ENCODE measurements around the gene FBXW12. TPM values are rescaled to one million over a fixed set of nuclear protein-coding genes. Genes with fewer than 3 reads are reported as not detected.

The FBXW12 gene
- total and polyA plus RNA-seq, 2 donors (not counting 1 experiment from before 2014, with no cell fraction given), result not detected

DNA sequence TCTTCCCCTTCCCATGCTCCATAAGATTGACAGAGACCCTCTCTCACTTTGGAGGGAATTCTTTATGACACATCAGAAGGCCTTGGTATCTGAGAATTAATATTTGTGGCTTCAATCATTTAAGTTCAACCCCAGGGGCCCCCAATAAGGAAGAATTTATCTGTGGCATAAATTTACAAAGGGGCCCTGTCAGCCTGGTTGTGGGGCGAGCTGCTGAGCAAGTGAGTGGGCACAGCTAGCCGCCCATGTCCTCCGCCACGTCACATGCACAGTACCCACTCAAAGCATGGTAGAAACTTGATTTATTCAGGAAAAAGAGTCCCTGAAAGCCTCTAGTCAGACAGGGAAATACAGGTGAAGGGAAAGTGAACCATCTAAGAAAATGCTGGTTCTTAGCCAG lies 44.5 kb downstream of the FBXW12 start:
- no peaks in the 10 kb centered on the region for H3K4me1 ChIP-seq (ENCODE audit: control insufficient read depth in 2 of 2, insufficient read depth in 2 of 2, low read length in 2 of 2)
- H2AFZ ChIP-seq (ENCODE audit: insufficient read depth, low read depth, low read length, poor library complexity, severe bottlenecking), result no peak overlapping the region
- H3K4me3 ChIP-seq (ENCODE audit: control extremely low read depth in 1 of 5, extremely low read depth in 1 of 5, insufficient read depth in 1 of 5, low read depth in 2 of 5, low read length in 4 of 5), result no peak overlapping the region
- no peaks in the 10 kb centered on the region for H3K79me2 ChIP-seq (ENCODE audit: control insufficient read depth, insufficient read depth, low read length)
- no peak overlapping the region for H3K4me2 ChIP-seq (replicated peaks; ENCODE audit: low read depth, low read length, poor library complexity, severe bottlenecking)
- no peak overlapping the region for H3K27ac ChIP-seq (ENCODE audit: low read length in 2 of 2)
- Mint-ChIP-seq H3K9me3 (ENCODE audit: insufficient read depth) (no peaks in the 10 kb centered on the region), H3K27me3 (no peaks in the 10 kb centered on the region), H3K4me1 (no peaks in the 10 kb centered on the region), H3K27ac (no peak overlapping the region), H3K4me3 (no peak overlapping the region)
- ChIA-PET POLR2A (no interaction called here), CTCF (interaction anchor here (1.2 kb wide), 1 partner anchor 16 kb away, joined by 3 read pairs; no protein-coding TSS in a partner anchor)
- no peak for ATAC-seq (ENCODE audit: low read depth)
- H3K9ac ChIP-seq (ENCODE audit: low read length), result no peak overlapping the region
- no peak for DNase-seq
- TF ChIP-seq, protein P1, sequence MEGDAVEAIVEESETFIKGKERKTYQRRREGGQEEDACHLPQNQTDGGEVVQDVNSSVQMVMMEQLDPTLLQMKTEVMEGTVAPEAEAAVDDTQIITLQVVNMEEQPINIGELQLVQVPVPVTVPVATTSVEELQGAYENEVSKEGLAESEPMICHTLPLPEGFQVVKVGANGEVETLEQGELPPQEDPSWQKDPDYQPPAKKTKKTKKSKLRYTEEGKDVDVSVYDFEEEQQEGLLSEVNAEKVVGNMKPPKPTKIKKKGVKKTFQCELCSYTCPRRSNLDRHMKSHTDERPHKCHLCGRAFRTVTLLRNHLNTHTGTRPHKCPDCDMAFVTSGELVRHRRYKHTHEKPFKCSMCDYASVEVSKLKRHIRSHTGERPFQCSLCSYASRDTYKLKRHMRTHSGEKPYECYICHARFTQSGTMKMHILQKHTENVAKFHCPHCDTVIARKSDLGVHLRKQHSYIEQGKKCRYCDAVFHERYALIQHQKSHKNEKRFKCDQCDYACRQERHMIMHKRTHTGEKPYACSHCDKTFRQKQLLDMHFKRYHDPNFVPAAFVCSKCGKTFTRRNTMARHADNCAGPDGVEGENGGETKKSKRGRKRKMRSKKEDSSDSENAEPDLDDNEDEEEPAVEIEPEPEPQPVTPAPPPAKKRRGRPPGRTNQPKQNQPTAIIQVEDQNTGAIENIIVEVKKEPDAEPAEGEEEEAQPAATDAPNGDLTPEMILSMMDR (IDR thresholded peaks at IDR 0.05), result no peak
- no peak for TF ChIP-seq EZH2 (IDR thresholded peaks at IDR 0.05; ENCODE audit: borderline replicate concordance, insufficient read depth, low read depth, low read length, poor library complexity, severe bottlenecking)
- intact Hi-C loops (cut with micrococcal nuclease), result no loop called here
- H3K9me3 ChIP-seq (ENCODE audit: control extremely low read depth in 1 of 3, control insufficient read depth in 2 of 3, insufficient read depth in 1 of 3, low read length in 2 of 3), result no peaks in the 10 kb centered on the region
- H3K27me3 ChIP-seq (replicated peaks in 1 of 4; ENCODE audit: control extremely low read depth in 1 of 4, control insufficient read depth in 3 of 4, insufficient read depth in 4 of 4, low read length in 3 of 4), result no peaks in the 10 kb centered on the region
- no peaks in the 10 kb centered on the region for H4K20me1 ChIP-seq (ENCODE audit: control insufficient read depth, insufficient read depth, low read length, poor library complexity, severe bottlenecking)
- WGBS (ENCODE audit: insufficient coverage), result 93% methylated on average over 4 of the region's 4 CpGs
- no peaks in the 10 kb centered on the region for H3K36me3 ChIP-seq (replicated peaks in 1 of 2; ENCODE audit: control extremely low read depth in 1 of 2, control insufficient read depth in 1 of 2, extremely low read depth in 1 of 2, insufficient read depth in 2 of 2, low read length in 1 of 2)

GRCh38 chr3:48417529-48418108 lies 45.6 kb downstream of the FBXW12 start:
- 95% methylated on average over 14 of the region's 14 CpGs for WGBS (ENCODE audit: insufficient coverage)
- POLR2A ChIA-PET, result no interaction called here
- no peaks in the 10 kb centered on the region for H3K9me3 Mint-ChIP-seq (ENCODE audit: insufficient read depth)

More at GRCh38 chr3:48417529-48418108, 45.6 kb downstream of the FBXW12 start:
- Histone ChIP-seq H3K4me2 (replicated peaks; ENCODE audit: low read depth, low read length, poor library complexity, severe bottlenecking) (no peak overlapping the region), H3K4me3 (ENCODE audit: control extremely low read depth in 1 of 5, extremely low read depth in 1 of 5, insufficient read depth in 1 of 5, low read depth in 2 of 5, low read length in 4 of 5) (no peak overlapping the region), H3K27me3 (replicated peaks in 1 of 4; ENCODE audit: control extremely low read depth in 1 of 4, control insufficient read depth in 3 of 4, insufficient read depth in 4 of 4, low read length in 3 of 4) (no peaks in the 10 kb centered on the region), H3K36me3 (replicated peaks in 1 of 2; ENCODE audit: control extremely low read depth in 1 of 2, control insufficient read depth in 1 of 2, extremely low read depth in 1 of 2, insufficient read depth in 2 of 2, low read length in 1 of 2) (no peaks in the 10 kb centered on the region), H4K20me1 (ENCODE audit: control insufficient read depth, insufficient read depth, low read length, poor library complexity, severe bottlenecking) (no peaks in the 10 kb centered on the region), H3K4me1 (ENCODE audit: control insufficient read depth in 2 of 2, insufficient read depth in 2 of 2, low read length in 2 of 2) (no peaks in the 10 kb centered on the region), H3K9ac (ENCODE audit: low read length) (no peak overlapping the region), H3K9me3 (ENCODE audit: control extremely low read depth in 1 of 3, control insufficient read depth in 2 of 3, insufficient read depth in 1 of 3, low read length in 2 of 3) (no peaks in the 10 kb centered on the region), H3K27ac (ENCODE audit: low read length in 2 of 2) (no peak overlapping the region), H2AFZ (ENCODE audit: insufficient read depth, low read depth, low read length, poor library complexity, severe bottlenecking) (no peak overlapping the region), H3K79me2 (ENCODE audit: control insufficient read depth, insufficient read depth, low read length) (no peaks in the 10 kb centered on the region)
- DNase-seq, result no peak
- TF ChIP-seq, protein P1 (IDR thresholded peaks at IDR 0.05), result no peak
- TF ChIP-seq EZH2 (IDR thresholded peaks at IDR 0.05; ENCODE audit: borderline replicate concordance, insufficient read depth, low read depth, low read length, poor library complexity, severe bottlenecking), result no peak
- CTCF ChIA-PET, result no interaction called here
- no peak overlapping the region for H3K27ac Mint-ChIP-seq
- no peak overlapping the region for H3K4me3 Mint-ChIP-seq
- H3K27me3 Mint-ChIP-seq, result no peaks in the 10 kb centered on the region
- intact Hi-C loops (cut with micrococcal nuclease), result no loop called here
- no peaks in the 10 kb centered on the region for H3K4me1 Mint-ChIP-seq
- ATAC-seq (ENCODE audit: low read depth), result no peak

Measured in B cell (primary cell).